HG02623 (cell line): ENCODE measurements around the gene PPP1R12B.
"Not testable (repeated sequence)": the region's sequence is repeated elsewhere in the genome, so short reads cannot be mapped to it uniquely, and the experiment has no call there.

Source experiments
- ATAC-seq: cut with Tn5 transposase; IDR thresholded peaks from one replicate; pipeline ENCODE4 v1.9.1; 2021; ENCODE audit warnings: moderate library complexity; ENCODE audit not compliant: unreplicated experiment

The PPP1R12B gene

DNA sequence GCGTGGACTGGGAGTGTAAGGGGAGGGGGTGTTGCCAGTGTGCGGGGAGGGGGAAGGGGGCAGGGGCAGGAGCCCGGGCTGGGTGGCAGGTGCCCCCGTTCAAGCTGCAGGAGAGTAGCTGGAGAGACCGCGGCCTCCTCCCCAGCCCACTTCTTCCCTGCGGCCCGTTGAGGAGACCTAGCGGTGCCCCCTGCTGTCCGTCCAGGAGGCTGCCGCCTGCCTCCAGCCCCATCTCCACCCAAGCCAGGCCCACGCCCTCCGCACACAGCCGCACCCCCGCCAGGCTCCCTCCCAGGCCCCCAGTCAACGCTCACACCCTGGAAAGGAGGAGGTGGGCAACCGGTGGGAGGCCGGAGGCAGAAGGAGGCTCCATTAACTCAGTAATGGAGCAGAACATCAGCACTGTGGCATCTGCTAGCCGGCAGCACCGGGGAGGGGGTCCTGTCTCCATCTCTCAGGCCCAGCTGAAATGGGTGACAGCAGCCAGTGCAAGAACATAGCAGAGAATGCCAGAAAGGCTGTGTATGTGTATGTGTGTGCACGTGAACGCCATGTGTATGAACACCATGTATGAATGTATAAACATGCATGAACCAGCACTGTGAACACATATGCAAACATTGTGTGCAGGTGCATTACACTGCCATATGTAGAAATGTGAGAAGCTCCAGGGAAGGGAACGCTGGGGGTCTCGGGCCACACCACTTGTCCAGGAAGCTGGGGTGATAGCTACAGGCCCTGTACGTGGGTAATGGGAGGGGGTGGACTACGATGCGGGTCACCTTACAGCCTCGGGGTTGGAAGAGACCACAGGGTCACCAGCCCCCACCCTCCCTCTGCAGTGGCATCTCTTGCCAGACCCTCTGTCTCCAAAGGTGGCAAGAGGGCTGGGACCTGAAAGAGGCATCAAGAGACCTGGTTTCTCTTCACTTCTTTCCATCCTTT is 277.2 kb downstream of the PPP1R12B start:
- ATAC-seq, result no peak

DNA sequence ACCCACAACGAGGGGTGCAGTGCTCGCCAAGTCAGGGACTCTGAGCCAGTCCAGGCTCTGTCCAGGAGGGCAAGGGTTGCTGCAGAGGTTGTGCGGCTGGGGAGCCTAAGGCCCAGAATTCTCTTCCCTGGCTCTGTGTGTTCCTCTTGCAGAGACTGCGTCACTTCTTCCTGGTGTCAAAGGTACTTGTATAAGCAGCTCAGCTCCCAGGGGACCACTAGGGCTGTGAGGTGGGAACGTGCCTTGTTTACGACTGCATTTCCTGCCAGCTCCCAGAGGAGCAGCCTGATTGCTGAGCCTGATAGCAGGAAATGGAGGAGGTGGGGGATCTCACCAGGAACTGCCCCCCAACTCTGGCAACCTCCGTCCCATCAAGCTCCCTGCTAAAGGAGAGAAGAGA is 278.5 kb downstream of the PPP1R12B start:
- not testable (repeated sequence) for ATAC-seq

DNA sequence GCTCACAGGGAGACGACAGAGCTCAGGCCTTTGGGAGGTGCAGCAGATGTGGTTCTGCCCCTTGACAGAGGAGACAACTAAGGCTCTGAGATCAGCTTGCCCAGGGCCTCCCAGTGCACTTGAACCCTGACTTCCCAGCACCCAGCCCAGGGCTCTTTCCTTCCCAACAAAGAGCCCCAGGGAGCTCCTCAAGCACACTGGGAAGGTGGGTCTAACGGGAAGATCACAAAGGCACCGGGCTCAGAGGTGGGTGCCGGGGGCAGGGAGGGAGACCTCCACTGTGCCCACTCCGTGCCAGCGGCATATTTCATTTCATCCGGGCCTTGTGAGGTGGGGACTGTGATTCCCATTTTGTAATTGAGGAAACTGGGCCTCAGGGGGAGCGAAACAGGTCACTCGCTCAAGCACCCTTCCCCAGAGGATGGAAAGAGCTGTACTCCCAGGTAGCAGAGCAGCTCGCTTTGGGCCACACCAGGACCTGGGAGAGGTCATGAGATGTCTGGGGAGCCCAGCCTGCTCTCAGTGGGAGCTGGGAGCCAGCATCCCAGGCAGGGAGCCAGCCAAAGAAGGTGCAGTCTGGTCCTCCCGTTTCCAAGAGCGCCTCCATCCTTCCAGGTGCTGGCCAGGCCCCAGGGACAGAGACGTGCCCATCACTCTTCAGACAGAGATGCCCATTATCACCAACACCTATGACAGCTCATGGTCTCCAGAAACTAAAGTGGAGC is 279.5 kb downstream of the PPP1R12B start:
- ATAC-seq, result no peak

DNA sequence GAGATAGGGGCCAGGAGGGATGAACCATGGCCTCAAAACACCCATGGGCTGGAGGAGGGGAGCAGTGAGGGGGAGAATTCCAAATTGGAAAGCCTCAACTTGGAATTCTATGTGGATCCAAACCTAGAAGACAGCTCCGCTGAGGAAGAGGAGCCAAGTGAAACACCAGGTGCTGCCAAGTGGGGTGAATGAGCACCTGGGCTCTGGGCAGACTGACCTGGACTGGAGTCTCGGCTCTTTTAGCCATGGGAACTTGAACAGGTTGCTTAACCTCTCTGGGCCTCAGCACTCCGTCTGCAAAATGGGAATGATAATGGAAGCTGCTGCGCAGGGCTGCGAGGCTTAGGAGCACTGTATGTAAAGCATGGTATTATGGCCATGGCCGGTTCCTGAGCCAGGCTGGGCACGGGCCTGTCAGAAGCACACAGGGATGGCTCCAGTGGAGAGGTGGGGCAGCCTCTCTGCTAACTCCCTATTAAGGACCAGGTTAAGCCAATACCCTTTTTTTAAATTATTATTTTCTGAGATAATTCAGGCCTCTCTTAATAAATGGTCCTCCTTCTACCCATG is 280.2 kb downstream of the PPP1R12B start:
- ATAC-seq, result no peak

DNA sequence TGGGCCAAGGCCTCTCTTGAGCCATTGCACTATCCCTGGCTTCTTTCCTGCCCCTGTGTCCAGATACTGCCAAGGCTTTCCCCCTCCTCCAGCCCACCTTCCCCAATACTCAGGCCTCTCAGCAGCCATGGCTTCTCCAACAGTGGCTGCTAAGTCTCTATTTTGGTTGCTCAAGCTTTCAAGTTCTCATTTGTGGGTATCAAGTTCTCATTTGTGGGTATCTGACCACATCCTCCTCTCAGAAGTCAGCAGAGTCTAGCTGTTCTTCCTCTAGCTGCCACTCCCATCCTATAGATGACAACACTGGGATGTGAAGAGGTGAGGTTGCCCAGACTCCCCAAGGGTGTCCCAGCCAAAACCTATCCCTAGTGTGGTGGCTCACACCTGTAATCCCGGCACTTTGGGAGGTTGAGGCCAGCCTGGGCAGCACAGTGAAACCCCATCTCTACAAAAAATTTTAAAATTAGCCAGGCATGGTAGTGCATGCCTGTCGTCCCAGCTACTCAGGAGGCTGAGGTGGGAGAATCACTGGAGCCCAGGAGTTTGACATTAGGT is 280.8 kb downstream of the PPP1R12B start:
- peak; percentile 67 for ATAC-seq

DNA sequence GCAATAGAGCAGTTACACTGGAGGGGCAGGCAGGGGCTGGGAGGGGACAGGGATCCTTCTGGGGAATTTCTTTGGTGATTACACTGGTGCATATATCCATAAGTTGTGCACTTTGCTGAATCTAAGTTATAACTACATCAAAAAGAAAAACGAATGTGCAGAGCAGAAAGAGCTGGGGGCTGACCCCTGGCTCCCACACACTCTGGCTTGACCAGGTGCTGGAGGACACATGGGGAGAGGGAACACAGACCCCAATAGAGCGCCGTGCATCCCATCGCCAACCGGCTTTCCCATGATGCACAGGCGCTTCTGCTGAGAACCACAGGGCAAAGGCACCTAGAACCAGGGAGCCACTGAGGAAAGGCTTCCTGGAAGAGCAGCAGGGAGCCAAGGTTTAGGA is 281.6 kb downstream of the PPP1R12B start:
- ATAC-seq, result not testable (repeated sequence)

DNA sequence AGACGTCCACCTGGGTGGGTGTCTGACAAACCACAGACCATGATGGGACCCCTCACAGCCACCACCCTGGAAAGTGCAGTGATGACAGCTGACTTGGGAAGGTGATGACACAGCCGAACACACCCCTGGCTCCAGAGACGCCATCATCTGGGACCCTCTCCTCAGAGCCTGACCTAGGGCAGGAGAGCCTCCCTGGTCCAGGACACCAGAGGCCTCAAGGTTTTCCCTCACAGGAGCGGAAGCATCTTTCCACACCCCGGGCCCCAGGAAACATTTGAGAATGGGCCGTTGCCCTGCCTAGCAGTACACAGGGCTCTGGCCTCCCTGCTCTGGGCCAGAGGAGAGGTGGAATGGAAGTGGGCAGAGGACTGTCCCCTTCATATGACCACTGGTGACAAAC is 282.0 kb downstream of the PPP1R12B start:
- no peak for ATAC-seq

DNA sequence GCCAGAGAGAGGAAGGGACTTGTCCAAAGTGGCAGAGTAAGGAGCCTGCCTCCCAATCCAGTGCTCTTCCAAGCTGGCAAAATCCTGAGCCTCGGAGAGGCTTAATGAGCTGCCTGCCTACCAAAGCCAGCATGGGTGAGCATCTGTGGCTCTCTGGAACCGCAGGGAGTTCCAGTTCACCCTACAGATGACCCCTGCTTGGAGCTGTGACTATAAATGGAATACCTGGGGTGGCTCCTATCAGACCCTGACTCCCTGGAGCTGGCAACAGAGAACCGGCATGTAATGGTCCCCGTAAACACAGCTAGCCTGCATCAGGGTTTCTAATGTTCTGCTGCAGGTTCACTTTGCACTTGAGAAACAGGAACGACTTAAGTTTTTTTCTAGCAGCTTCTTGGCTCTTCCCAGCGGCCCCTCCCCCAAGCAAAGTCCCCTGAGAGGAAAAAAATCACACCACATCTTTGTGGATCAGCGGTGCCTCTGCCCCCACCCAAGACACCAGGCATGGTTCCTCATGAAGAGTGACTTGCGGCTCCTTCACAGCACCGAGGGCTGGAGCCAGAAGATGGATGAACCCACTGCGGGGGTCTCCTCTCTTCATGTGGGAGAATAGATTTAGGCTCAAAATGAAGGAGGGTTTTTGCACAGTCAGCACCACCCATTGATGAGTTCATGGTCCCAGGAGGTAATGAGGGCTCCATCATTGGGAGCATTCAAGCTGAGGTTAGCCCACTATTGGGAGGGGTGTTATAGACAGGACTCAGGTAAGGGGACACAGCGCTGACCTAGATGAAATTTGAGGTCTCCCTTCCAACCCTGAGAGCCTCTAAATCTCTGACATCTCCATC is 282.8 kb downstream of the PPP1R12B start:
- no peak for ATAC-seq

DNA sequence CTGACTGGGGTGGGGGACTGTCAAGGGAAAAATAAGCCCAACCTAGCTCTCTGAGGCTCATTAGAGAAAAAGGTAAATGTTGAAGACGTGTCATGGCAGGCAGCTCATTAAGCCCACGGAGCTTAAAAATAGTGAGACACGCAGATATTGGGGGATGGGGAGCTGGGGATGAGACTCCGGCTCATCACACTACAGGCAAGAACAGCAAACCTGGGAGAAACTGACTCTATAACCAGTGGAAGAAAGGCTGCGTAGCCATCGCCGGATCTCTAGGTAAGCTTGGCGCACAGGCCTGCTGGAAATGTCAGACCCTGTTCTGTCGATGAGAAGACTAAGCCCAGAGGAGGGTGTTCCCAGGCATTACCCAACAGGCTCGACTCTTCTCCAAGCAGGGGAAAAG is 283.7 kb downstream of the PPP1R12B start:
- no peak for ATAC-seq

DNA sequence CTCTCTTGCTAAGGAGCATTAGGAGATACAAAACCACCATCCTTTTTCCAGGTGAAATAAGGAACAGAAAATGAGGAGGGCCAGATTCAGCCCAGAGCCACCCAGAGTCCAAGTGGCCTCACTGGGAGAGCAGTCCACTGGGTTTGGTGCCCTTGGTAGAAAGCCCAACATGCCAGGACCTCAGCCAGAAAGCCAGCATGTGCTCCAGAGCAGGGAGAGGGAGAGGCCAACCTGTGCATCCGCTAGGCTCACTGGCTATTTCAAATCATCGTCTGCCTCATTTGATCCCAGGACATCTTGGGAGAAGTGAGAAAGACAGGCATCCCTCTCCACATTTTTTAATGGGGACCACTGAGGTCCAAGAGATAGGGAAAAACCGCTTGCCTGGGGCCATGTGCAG is 287.7 kb downstream of the PPP1R12B start:
- ATAC-seq, result not testable (repeated sequence)

DNA sequence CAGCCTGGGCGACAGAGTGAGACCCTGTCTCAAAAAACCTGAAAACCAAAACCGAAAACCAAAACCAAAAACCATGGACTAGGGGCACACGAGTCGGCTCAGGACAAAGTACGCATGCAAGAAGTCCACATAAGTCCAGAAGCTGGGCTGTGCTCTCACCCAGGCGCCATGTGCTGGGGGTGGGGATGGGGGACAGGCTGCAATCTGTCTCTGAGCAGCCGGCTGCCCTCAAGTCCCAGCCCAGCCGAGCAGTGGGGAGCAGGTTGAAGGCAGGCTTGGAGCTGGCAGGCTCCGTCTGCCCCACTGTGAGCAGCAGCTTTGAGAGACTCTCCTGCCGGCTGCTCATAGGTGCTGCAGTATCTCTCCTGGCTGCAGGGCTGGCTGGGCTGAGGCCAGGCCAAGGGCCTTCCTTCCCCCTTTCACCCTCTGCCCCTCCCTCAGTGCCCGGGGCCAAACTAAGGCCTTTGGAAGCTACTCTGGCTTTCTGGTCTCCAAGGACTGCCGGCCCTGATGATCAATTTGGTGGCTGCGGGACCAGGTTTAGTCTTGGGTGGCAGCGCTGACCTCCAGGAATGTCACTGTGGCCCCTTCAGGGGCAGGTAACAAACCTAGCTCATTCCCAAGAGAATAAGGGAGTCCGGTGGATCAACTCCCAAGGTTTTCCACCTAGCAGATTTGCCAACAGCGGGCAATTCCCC is 289.0 kb downstream of the PPP1R12B start:
- ATAC-seq, result not testable (repeated sequence)

DNA sequence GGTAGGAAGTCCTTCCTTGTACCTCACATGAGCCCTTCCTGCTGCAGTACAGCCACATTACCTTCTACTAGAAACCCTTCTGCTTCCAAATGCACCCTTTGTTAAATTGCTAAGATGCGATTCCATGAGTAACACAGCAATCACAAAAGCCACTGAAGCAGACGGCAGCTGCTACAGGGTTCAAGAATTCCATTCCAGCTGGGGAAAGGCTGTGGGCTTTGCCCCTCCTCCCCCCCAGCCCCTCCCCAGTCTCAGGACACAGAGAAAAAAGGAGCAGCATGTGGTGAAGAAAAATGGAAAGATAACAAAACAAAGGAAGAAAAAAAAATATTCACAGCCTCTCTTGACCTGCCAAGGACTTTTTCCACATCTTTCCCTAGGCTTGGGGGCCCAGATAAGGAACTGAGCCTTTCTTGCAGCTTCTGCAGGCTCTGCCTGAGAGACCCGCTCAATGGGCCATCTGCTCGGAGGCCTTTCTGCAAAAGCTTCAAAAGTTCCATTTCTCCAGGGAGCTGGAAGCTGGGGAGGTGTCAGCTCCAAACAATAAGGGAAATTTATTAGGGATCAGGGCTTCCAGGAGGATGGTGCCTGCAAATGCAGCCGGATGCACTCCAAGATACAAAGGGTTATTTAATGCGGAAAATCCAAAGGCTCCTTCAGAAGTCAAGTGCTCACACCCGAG is 289.7 kb downstream of the PPP1R12B start:
- no peak for ATAC-seq

DNA sequence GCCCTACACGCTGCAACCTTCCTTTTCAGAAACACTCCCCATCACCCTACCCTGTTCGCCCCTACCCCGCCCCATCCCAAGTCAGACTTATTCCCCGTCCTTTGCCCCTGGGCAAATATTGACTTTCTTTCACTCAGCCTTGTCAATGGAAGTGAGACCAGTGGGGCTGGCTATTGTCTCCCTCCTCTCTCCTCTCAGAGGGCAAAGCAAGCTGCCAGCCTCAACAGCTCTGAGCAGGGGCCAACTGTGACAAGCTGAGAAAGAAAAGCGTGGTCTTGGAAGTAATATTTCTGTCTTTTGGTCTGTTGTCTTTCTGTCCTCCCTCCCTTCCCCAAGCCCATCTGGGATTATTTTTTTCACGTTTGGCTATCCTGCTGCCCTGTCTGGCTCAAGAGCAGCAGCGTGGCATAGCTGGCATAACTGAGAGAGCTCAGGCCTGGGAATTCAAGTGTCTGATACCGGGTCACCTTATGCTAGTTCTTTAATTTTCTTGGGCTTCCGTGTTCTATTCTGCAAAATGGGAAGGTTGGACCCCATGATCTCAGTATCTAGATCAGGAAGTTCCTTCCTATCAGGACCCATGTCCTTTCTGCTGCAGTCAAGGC is 290.3 kb downstream of the PPP1R12B start:
- ATAC-seq, result not testable (repeated sequence)

DNA sequence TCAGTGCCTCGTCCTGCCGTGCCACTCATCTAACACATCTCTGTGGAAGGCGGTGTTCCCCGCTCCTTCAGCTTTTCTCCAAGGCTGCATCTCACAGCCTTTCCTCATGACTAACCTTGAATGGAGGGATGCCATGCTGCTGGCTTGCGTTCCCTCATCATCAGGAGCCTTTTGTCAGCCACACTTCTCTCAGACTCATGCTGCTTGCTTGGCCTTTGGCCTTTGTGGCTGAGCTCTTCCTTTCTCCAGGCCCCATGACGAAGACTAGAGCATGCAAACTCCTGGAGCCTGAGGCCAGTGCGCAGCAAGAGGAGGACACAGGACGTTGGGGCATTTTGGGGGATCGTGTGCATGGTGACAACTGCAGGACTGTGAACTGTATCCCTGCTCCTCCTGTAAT is 291.0 kb downstream of the PPP1R12B start:
- ATAC-seq, result no peak

DNA sequence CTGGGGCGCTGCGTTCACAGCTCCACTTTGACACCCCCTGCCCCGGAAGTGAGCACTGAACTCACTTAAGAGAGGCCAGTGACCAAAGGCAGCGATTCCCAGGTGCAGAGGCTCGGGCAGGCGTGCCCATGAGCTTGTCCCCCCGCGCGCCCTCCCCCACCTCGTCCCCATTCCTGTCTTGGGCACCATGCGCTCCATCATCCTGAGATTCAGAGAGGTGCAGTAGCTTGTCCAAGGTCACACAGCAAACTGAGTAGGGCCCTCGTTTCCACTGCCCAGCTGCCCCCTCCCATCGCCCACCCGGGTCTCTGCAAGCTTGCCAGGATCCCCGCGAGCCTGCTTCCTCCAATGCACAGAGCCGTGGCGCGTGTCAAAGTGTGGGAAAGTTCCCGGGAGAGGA is 293.7 kb downstream of the PPP1R12B start:
- no peak for ATAC-seq
